ENCODE data around the gene PDGFB.

Gene PDGFB

GRCh38 chr22:39276440-39277141, 31.8 kb upstream of the PDGFB start:
- DNase-seq (ENCODE audit: low read depth), result no peak

GRCh38 chr22:39275814-39276439, 31.1 kb upstream of the PDGFB start:
- no peak for DNase-seq (ENCODE audit: low read depth)

- no peak for DNase-seq (ENCODE audit: low read depth)
Measured at GRCh38 chr22:39273950-39274887, 29.4 kb upstream of the PDGFB start.

- no peak for DNase-seq (ENCODE audit: low read depth)
Measured at GRCh38 chr22:39270792-39271191, 26.0 kb upstream of the PDGFB start.

- no peak for DNase-seq (ENCODE audit: low read depth)
Measured at GRCh38 chr22:39270280-39270679, 25.5 kb upstream of the PDGFB start.

GRCh38 chr22:39269095-39269790, 24.5 kb upstream of the PDGFB start:
- no peak for DNase-seq (ENCODE audit: low read depth)

DNA sequence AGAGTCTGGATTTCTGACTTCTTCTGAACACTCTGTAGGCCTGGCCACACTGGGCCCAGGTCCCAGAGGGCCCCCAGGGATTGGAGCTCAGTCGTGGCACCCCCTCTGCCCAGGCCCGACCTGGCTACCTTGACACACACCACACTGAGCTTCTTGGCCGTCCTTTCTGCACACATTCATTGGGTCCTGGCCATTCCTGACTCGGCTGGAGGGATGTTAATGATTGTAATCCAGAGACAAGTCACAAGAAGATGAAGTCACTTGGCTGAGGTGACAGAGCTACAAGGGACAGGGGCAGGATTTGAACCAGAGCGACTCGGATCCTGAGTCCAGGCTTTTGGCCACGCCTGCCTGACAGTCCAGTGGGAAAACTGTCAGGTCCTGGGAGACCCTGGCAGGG, 23.9 kb upstream of the PDGFB start:
- DNase-seq (ENCODE audit: low read depth), result no peak

- no peak for DNase-seq (ENCODE audit: low read depth)
Measured at GRCh38 chr22:39267974-39268373, 23.2 kb upstream of the PDGFB start.

DNA sequence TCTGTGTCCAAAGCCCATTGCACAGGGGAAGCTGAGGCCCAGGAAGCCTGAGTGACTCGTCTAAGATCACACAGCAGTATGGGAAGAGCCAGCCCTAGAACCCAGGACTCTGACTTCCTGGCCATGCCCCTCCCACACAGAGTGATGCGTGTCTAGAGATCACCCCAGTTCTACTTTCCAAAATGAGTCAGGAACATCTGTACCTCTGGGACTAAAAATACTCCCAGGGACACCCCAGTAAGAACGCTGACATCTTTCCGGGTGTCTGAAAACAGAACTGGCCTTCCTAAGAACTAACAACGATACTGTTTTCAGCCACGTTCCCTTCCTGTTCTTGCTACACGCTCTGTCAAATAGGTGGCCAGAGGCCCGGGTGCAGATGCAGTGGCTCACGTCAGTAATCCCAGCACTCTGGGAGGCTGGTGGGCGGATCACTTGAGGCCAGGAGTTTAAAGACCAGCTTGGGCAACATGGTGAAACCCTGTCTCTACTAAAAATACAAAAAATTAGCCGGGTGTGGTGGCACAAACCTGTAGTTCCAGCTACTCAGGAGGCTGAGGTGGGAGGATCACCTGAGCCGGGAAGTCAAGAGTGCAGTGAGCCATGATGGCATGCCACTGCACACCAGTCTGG, 21.7 kb upstream of the PDGFB start:
- no peak for DNase-seq (ENCODE audit: low read depth)

- DNase-seq (ENCODE audit: low read depth), result no peak
Measured at GRCh38 chr22:39265143-39265886, 20.5 kb upstream of the PDGFB start.

- no peak for DNase-seq (ENCODE audit: low read depth)
Measured at GRCh38 chr22:39264349-39265038, 19.7 kb upstream of the PDGFB start.

GRCh38 chr22:39263626-39264348, 19.0 kb upstream of the PDGFB start:
- no peak for DNase-seq (ENCODE audit: low read depth)

DNA sequence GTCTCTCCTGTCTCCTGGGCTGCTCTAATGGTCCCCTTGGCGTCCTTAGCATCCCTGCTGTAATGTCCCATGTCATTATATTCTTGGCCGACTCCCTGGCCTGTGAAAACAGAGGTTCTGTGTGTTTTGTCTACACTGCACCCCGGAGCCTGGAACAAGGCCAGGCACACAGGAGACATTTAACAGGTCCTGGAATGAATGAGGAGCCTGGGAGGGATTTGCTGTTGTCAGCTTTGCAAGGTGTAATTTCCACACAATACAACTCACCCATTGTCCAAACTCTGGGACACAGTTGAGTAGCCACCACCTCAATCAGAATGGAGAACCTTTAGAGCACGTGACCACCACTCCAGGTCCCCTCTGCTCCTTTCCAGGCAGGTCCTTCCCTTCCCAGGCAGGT, 14.9 kb upstream of the PDGFB start:
- no peak for DNase-seq (ENCODE audit: low read depth)

GRCh38 chr22:39257901-39258475, 13.2 kb upstream of the PDGFB start:
- DNase-seq (ENCODE audit: low read depth), result no peak

- no peak for DNase-seq (ENCODE audit: low read depth)
Measured at GRCh38 chr22:39256979-39257378, 12.2 kb upstream of the PDGFB start.

GRCh38 chr22:39256186-39256552, 11.4 kb upstream of the PDGFB start:
- no peak for DNase-seq (ENCODE audit: low read depth)

DNA sequence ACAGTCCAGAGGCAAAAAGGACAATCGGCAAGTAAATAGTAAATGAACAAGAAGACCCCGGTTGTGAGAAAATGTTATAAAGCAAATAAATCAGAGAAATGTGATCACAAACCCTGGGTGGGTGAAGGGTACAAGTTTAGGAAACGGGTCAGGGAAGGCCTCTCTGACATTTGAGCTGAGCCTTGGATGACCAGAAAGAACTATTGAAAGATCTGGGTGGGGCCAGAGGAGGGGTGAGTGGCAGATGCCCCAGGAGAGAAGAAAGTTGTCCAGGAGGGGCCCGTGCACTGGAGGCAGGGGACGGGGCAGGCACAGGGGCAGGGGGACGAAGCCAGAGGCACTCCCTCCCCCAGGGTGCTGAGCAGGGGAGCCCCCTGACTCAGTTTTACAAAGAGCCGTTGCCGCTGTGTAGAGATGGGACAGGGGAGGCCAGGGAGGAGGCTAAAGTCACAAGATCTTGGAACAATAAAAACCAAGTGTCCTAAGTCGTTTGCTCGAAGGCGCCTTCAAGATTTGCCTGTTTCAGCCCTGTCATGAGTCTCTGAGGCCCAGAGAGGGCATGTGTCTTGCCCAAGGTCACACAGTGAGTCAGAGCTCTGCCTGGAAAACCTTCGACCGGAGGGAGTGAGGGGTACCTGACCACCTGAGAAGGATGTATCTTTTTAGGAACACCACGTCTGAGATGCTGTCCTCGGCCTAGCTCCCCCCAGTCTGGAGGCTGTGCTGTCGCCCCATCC, 10.8 kb upstream of the PDGFB start:
- DNase-seq (ENCODE audit: low read depth), result no peak

GRCh38 chr22:39254789-39255298, 10.1 kb upstream of the PDGFB start:
- DNase-seq (ENCODE audit: low read depth), result no peak

GRCh38 chr22:39254122-39254521, 9.3 kb upstream of the PDGFB start:
- no peak for DNase-seq (ENCODE audit: low read depth)

All from activated T-helper 1 cell treated with Interleukin-2 at 50 U/mL for 16 hours (primary cell).